ENCODE measurements around the gene GATC.

GATC gene, protein sequence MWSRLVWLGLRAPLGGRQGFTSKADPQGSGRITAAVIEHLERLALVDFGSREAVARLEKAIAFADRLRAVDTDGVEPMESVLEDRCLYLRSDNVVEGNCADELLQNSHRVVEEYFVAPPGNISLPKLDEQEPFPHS

GRCh38 chr12:120445911-120446843 is at the start of gene GATC, which contains the start of gene TRIAP1:
GATC (plus strand) TSS chr12:120446444; CDS start chr12:120446481, 37 bp downstream.
TRIAP1 (minus strand) TSS chr12:120446384; CDS start chr12:120446372, 12 bp downstream.
- DNase-seq (ENCODE audit: extremely low spot score): peak; percentile 86
- POLR2A ChIA-PET: interaction anchor here (0.6 to 1.0 kb wide), 3 partner anchors 9 to 34 kb away, joined by 3 to 4 read pairs (median 3); no protein-coding TSS in a partner anchor
- CTCF ChIA-PET: interaction anchor here (0.9 to 1.1 kb wide), 2 partner anchors 12 to 78 kb away, joined by 3 read pairs; no protein-coding TSS in a partner anchor
- TF ChIP-seq FOXM1 (IDR thresholded peaks at IDR 0.05; ENCODE audit: borderline replicate concordance) (no peak), ELF4 (IDR thresholded peaks at IDR 0.05) (peak; percentile 57)

- CTCF ChIA-PET: no interaction called here
- POLR2A ChIA-PET: no interaction called here
- DNase-seq (ENCODE audit: extremely low spot score): no peak
- TF ChIP-seq ELF4 (IDR thresholded peaks at IDR 0.05) (no peak), CTBP1 (IDR thresholded peaks at IDR 0.05; ENCODE audit: borderline replicate concordance) (no peak), SUZ12 (IDR thresholded peaks at IDR 0.05) (no peak), NFRKB (IDR thresholded peaks at IDR 0.05) (no peak), LEF1 (IDR thresholded peaks at IDR 0.05; ENCODE audit: borderline replicate concordance) (no peak), ARNT (IDR thresholded peaks at IDR 0.05) (no peak), BHLHE40 (IDR thresholded peaks at IDR 0.05; ENCODE audit: borderline replicate concordance) (no peak), SP1 (IDR thresholded peaks at IDR 0.05) (no peak), L3MBTL2 (conservative IDR thresholded peaks at IDR 0.05) (no peak), FOXK2 (IDR thresholded peaks at IDR 0.05) (no peak), FOXA1 (IDR thresholded peaks at IDR 0.05) (no peak), TARDBP (IDR thresholded peaks at IDR 0.05) (no peak), HDGF (IDR thresholded peaks at IDR 0.05; ENCODE audit: borderline replicate concordance) (no peak), FOXM1 (IDR thresholded peaks at IDR 0.05; ENCODE audit: borderline replicate concordance) (no peak), ZNF384 (IDR thresholded peaks at IDR 0.05) (no peak)
- TF ChIP-seq, protein P1, sequence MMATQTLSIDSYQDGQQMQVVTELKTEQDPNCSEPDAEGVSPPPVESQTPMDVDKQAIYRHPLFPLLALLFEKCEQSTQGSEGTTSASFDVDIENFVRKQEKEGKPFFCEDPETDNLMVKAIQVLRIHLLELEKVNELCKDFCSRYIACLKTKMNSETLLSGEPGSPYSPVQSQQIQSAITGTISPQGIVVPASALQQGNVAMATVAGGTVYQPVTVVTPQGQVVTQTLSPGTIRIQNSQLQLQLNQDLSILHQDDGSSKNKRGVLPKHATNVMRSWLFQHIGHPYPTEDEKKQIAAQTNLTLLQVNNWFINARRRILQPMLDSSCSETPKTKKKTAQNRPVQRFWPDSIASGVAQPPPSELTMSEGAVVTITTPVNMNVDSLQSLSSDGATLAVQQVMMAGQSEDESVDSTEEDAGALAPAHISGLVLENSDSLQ (IDR thresholded peaks at IDR 0.05): no peak
Observed at GRCh38 chr12:120397824-120398540, 48.3 kb upstream of the GATC start.

DNA sequence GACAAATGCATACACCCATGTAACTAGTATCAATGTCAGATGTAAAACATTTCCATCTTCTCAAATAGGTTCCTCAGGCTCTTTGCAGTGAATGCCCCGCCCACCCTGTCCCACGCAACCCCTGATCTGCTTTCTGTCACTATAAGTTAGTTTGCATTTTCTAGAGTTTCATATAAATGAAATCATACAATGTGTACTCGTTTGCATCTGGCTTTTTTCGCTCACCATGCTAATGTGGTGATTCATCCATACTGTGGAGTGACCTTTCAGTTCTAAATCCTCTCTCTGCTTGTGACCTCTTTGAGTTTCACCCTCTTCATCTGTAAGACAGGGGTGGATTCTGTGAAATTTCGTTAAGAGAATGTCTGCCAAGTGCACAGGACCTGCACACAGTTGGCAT is 46.7 kb upstream of the GATC start:
- POLR2A ChIA-PET: interaction anchor here (0.6 kb wide), 1 partner anchor 486 kb away, joined by 3 read pairs; no protein-coding TSS in a partner anchor
- TF ChIP-seq CTBP1 (IDR thresholded peaks at IDR 0.05; ENCODE audit: borderline replicate concordance) (no peak), SUZ12 (IDR thresholded peaks at IDR 0.05) (no peak), ELF4 (IDR thresholded peaks at IDR 0.05) (no peak), LEF1 (IDR thresholded peaks at IDR 0.05; ENCODE audit: borderline replicate concordance) (no peak), SP1 (IDR thresholded peaks at IDR 0.05) (no peak), TARDBP (IDR thresholded peaks at IDR 0.05) (no peak), L3MBTL2 (conservative IDR thresholded peaks at IDR 0.05) (no peak), ARNT (IDR thresholded peaks at IDR 0.05) (no peak), FOXM1 (IDR thresholded peaks at IDR 0.05; ENCODE audit: borderline replicate concordance) (no peak), FOXK2 (IDR thresholded peaks at IDR 0.05) (no peak), NFRKB (IDR thresholded peaks at IDR 0.05) (no peak), BHLHE40 (IDR thresholded peaks at IDR 0.05; ENCODE audit: borderline replicate concordance) (no peak), ZNF384 (IDR thresholded peaks at IDR 0.05) (no peak), HDGF (IDR thresholded peaks at IDR 0.05; ENCODE audit: borderline replicate concordance) (no peak), FOXA1 (IDR thresholded peaks at IDR 0.05) (no peak)
- TF ChIP-seq, protein P1 (IDR thresholded peaks at IDR 0.05): no peak
- CTCF ChIA-PET: no interaction called here
- DNase-seq (ENCODE audit: extremely low spot score): no peak

GRCh38 chr12:120402217-120402616 is 44.0 kb upstream of the GATC start:
- DNase-seq (ENCODE audit: extremely low spot score): peak; percentile 46
- CTCF ChIA-PET: interaction anchor here (0.8 kb wide), 1 partner anchor 13 kb away, joined by 3 read pairs; no protein-coding TSS in a partner anchor
- POLR2A ChIA-PET: interaction anchor here (1.0 kb wide), 1 partner anchor 29 kb away, joined by 3 read pairs; no protein-coding TSS in a partner anchor
- TF ChIP-seq ARNT (IDR thresholded peaks at IDR 0.05) (no peak), L3MBTL2 (conservative IDR thresholded peaks at IDR 0.05) (peak; percentile 66)

DNA sequence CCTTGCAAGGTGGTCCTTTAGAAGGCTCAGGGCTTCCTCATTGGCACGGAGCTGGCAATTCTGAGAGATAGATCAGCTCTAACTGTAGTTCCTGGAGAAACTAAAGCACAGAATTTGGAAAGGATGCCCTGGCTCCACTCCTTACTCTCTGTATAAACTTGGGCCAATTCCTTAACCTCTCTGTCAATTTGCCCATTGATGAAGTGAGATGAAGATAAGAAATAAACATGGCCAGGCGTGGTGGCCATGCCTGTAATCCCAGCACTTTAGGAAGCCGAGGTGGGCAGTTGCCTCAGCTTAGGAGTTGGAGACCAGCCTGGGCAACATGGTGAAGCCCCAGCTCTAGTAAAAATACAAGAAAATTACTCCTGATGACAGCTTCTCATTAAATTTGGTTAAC is 42.4 kb upstream of the GATC start:
- no peak for DNase-seq (ENCODE audit: extremely low spot score)
- no peak for TF ChIP-seq HDGF (IDR thresholded peaks at IDR 0.05; ENCODE audit: borderline replicate concordance)
- ChIA-PET POLR2A (no interaction called here), CTCF (no interaction called here)

DNA sequence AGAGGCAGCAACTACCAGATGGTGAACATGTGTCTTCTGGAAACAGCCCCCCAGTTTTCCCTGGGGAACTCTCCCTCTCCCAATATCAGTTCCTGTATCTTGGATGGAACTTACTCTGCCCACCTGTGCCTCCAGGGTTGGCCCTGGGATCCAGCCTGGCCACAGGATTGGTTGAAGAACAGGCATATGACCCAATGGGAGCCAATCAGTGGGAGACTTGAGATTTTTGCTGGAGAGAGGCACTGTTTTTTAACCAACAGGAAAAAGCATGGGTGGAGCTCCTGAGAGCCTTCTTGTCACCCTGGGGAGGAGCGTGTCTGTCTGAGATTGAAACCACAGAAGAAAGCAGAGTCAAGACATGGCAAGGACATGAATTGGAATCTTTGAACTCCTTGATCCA is 42.0 kb upstream of the GATC start:
- no peak for TF ChIP-seq FOXK2 (IDR thresholded peaks at IDR 0.05)
- TF ChIP-seq, protein P1 (IDR thresholded peaks at IDR 0.05): peak; percentile 19; the same call in 1 of the 2 replicates
- no peak for DNase-seq (ENCODE audit: extremely low spot score)
- POLR2A ChIA-PET: no interaction called here
- CTCF ChIA-PET: no interaction called here
